ENCODE results near the gene LCE2D.

Gene LCE2D

GRCh38 chr1:152663098-152663497 is at the start of gene LCE2D:
Gene LCE2D, plus strand, starts transcription at chr1:152663380. Its CDS starts 726 bp downstream, at chr1:152664106.
- H3K9me3 ChIP-seq (ENCODE audit: control insufficient read depth, insufficient read depth, low read length): peaks cover 14% of the 10 kb centered on the region
- DNase-seq (ENCODE audit: low read depth, low spot score): no peak
- H3K4me3 ChIP-seq (ENCODE audit: low read length): no peak within 1 kb of the TSS
- no peaks in the 10 kb centered on the region for H3K27me3 ChIP-seq (ENCODE audit: control insufficient read depth, insufficient read depth, low read length)
- H3K4me1 ChIP-seq (ENCODE audit: control insufficient read depth, insufficient read depth, low read length): no peaks in the 10 kb centered on the region
- whole genome bisulfite sequencing (ENCODE audit: insufficient coverage, insufficient read length): no CpG with 5 or more reads among the region's 3 CpGs
- no peaks in the 10 kb centered on the region for H3K36me3 ChIP-seq (ENCODE audit: control insufficient read depth, insufficient read depth, low read length)
- no peak within 1 kb of the TSS for H3K27ac ChIP-seq (ENCODE audit: low read length)

- Histone ChIP-seq H3K4me1 (ENCODE audit: control insufficient read depth, insufficient read depth, low read length) (no peaks in the 10 kb centered on the region), H3K9me3 (ENCODE audit: control insufficient read depth, insufficient read depth, low read length) (no peaks in the 10 kb centered on the region), H3K4me3 (ENCODE audit: low read length) (no peak within 1 kb of the TSS), H3K27me3 (ENCODE audit: control insufficient read depth, insufficient read depth, low read length) (no peaks in the 10 kb centered on the region), H3K36me3 (ENCODE audit: control insufficient read depth, insufficient read depth, low read length) (no peaks in the 10 kb centered on the region), H3K27ac (ENCODE audit: low read length) (no peak within 1 kb of the TSS)
- no peak for DNase-seq (ENCODE audit: low read depth, low spot score)
- WGBS (ENCODE audit: insufficient coverage, insufficient read length): no CpG with 5 or more reads among the region's 1 CpG
These were observed 49.7 kb upstream of the LCE2D start, which contains the start of gene LCE3B for GRCh38 chr1:152613511-152613910. Gene LCE3B, plus strand, starts transcription at chr1:152613811. Its CDS starts 0 bp downstream, at chr1:152613811.

- no peak for DNase-seq (ENCODE audit: low read depth, low spot score)
- peaks cover 13% of the 10 kb centered on the region for H3K9me3 ChIP-seq (ENCODE audit: control insufficient read depth, insufficient read depth, low read length)
- no peaks in the 10 kb centered on the region for H3K36me3 ChIP-seq (ENCODE audit: control insufficient read depth, insufficient read depth, low read length)
- no peaks in the 10 kb centered on the region for H3K4me1 ChIP-seq (ENCODE audit: control insufficient read depth, insufficient read depth, low read length)
- no CpG with 5 or more reads among the region's 3 CpGs for WGBS (ENCODE audit: insufficient coverage, insufficient read length)
- no peak overlapping the region for H3K27ac ChIP-seq (ENCODE audit: low read length)
- no peaks in the 10 kb centered on the region for H3K27me3 ChIP-seq (ENCODE audit: control insufficient read depth, insufficient read depth, low read length)
- no peak overlapping the region for H3K4me3 ChIP-seq (ENCODE audit: low read length)
These were observed 41.2 kb upstream of the LCE2D start for GRCh38 chr1:152621993-152622392.

- H3K4me1 ChIP-seq (ENCODE audit: control insufficient read depth, insufficient read depth, low read length): no peaks in the 10 kb centered on the region
- no peaks in the 10 kb centered on the region for H3K27me3 ChIP-seq (ENCODE audit: control insufficient read depth, insufficient read depth, low read length)
- H3K27ac ChIP-seq (ENCODE audit: low read length): no peak within 1 kb of the TSS
- H3K36me3 ChIP-seq (ENCODE audit: control insufficient read depth, insufficient read depth, low read length): no peaks in the 10 kb centered on the region
- WGBS (ENCODE audit: insufficient coverage, insufficient read length): no CpG with 5 or more reads among the region's 10 CpGs
- H3K4me3 ChIP-seq (ENCODE audit: low read length): no peak within 1 kb of the TSS
- peaks cover 13% of the 10 kb centered on the region for H3K9me3 ChIP-seq (ENCODE audit: control insufficient read depth, insufficient read depth, low read length)
- DNase-seq (ENCODE audit: low read depth, low spot score): no peak
These were observed 40.4 kb upstream of the LCE2D start, which contains the start of gene LCE3A for GRCh38 chr1:152622803-152623202. Gene LCE3A, minus strand, starts transcription at chr1:152623103. Its CDS starts 0 bp downstream, at chr1:152623103.

GRCh38 chr1:152623203-152623844 is 39.9 kb upstream of the LCE2D start:
- H3K27me3 ChIP-seq (ENCODE audit: control insufficient read depth, insufficient read depth, low read length): no peaks in the 10 kb centered on the region
- peaks cover 15% of the 10 kb centered on the region for H3K9me3 ChIP-seq (ENCODE audit: control insufficient read depth, insufficient read depth, low read length)
- H3K27ac ChIP-seq (ENCODE audit: low read length): no peak overlapping the region
- H3K36me3 ChIP-seq (ENCODE audit: control insufficient read depth, insufficient read depth, low read length): no peaks in the 10 kb centered on the region
- no peak for DNase-seq (ENCODE audit: low read depth, low spot score)
- H3K4me1 ChIP-seq (ENCODE audit: control insufficient read depth, insufficient read depth, low read length): no peaks in the 10 kb centered on the region
- WGBS (ENCODE audit: insufficient coverage, insufficient read length): no CpG with 5 or more reads among the region's 29 CpGs
- H3K4me3 ChIP-seq (ENCODE audit: low read length): no peak overlapping the region

GRCh38 chr1:152626744-152627143 is 36.4 kb upstream of the LCE2D start:
- no peak overlapping the region for H3K4me3 ChIP-seq (ENCODE audit: low read length)
- WGBS (ENCODE audit: insufficient coverage, insufficient read length): no CpG with 5 or more reads among the region's 1 CpG
- peaks cover 26% of the 10 kb centered on the region for H3K9me3 ChIP-seq (ENCODE audit: control insufficient read depth, insufficient read depth, low read length)
- H3K36me3 ChIP-seq (ENCODE audit: control insufficient read depth, insufficient read depth, low read length): no peaks in the 10 kb centered on the region
- no peak for DNase-seq (ENCODE audit: low read depth, low spot score)
- no peaks in the 10 kb centered on the region for H3K27me3 ChIP-seq (ENCODE audit: control insufficient read depth, insufficient read depth, low read length)
- no peaks in the 10 kb centered on the region for H3K4me1 ChIP-seq (ENCODE audit: control insufficient read depth, insufficient read depth, low read length)
- no peak overlapping the region for H3K27ac ChIP-seq (ENCODE audit: low read length)

- no CpG with 5 or more reads among the region's 3 CpGs for WGBS (ENCODE audit: insufficient coverage, insufficient read length)
- Histone ChIP-seq H3K27me3 (ENCODE audit: control insufficient read depth, insufficient read depth, low read length) (no peaks in the 10 kb centered on the region), H3K4me3 (ENCODE audit: low read length) (no peak overlapping the region), H3K36me3 (ENCODE audit: control insufficient read depth, insufficient read depth, low read length) (no peaks in the 10 kb centered on the region), H3K27ac (ENCODE audit: low read length) (no peak overlapping the region), H3K9me3 (ENCODE audit: control insufficient read depth, insufficient read depth, low read length) (peaks cover 17% of the 10 kb centered on the region), H3K4me1 (ENCODE audit: control insufficient read depth, insufficient read depth, low read length) (no peaks in the 10 kb centered on the region)
- DNase-seq (ENCODE audit: low read depth, low spot score): no peak
These were observed 32.6 kb upstream of the LCE2D start for GRCh38 chr1:152630596-152630995.

- Histone ChIP-seq H3K9me3 (ENCODE audit: control insufficient read depth, insufficient read depth, low read length) (peaks cover 5% of the 10 kb centered on the region), H3K27me3 (ENCODE audit: control insufficient read depth, insufficient read depth, low read length) (no peaks in the 10 kb centered on the region), H3K36me3 (ENCODE audit: control insufficient read depth, insufficient read depth, low read length) (no peaks in the 10 kb centered on the region), H3K27ac (ENCODE audit: low read length) (no peak overlapping the region), H3K4me3 (ENCODE audit: low read length) (no peak overlapping the region), H3K4me1 (ENCODE audit: control insufficient read depth, insufficient read depth, low read length) (no peaks in the 10 kb centered on the region)
- no peak for DNase-seq (ENCODE audit: low read depth, low spot score)
- WGBS (ENCODE audit: insufficient coverage, insufficient read length): no CpG with 5 or more reads among the region's 1 CpG
These were observed 22.8 kb upstream of the LCE2D start for GRCh38 chr1:152640351-152640750.

- H3K9me3 ChIP-seq (ENCODE audit: control insufficient read depth, insufficient read depth, low read length): peaks cover 14% of the 10 kb centered on the region
- no peaks in the 10 kb centered on the region for H3K27me3 ChIP-seq (ENCODE audit: control insufficient read depth, insufficient read depth, low read length)
- DNase-seq (ENCODE audit: low read depth, low spot score): no peak
- no peak overlapping the region for H3K4me3 ChIP-seq (ENCODE audit: low read length)
- no peaks in the 10 kb centered on the region for H3K4me1 ChIP-seq (ENCODE audit: control insufficient read depth, insufficient read depth, low read length)
- H3K27ac ChIP-seq (ENCODE audit: low read length): no peak overlapping the region
- no peaks in the 10 kb centered on the region for H3K36me3 ChIP-seq (ENCODE audit: control insufficient read depth, insufficient read depth, low read length)
- no CpG with 5 or more reads among the region's 3 CpGs for WGBS (ENCODE audit: insufficient coverage, insufficient read length)
These were observed 19.2 kb upstream of the LCE2D start for GRCh38 chr1:152643945-152644344.

GRCh38 chr1:152645146-152645545 is 18.0 kb upstream of the LCE2D start:
- no peak for DNase-seq (ENCODE audit: low read depth, low spot score)
- no peak overlapping the region for H3K27ac ChIP-seq (ENCODE audit: low read length)
- no peak overlapping the region for H3K4me3 ChIP-seq (ENCODE audit: low read length)
- no peaks in the 10 kb centered on the region for H3K36me3 ChIP-seq (ENCODE audit: control insufficient read depth, insufficient read depth, low read length)
- H3K27me3 ChIP-seq (ENCODE audit: control insufficient read depth, insufficient read depth, low read length): no peaks in the 10 kb centered on the region
- WGBS (ENCODE audit: insufficient coverage, insufficient read length): no CpG with 5 or more reads among the region's 3 CpGs
- peaks cover 14% of the 10 kb centered on the region for H3K9me3 ChIP-seq (ENCODE audit: control insufficient read depth, insufficient read depth, low read length)
- no peaks in the 10 kb centered on the region for H3K4me1 ChIP-seq (ENCODE audit: control insufficient read depth, insufficient read depth, low read length)

GRCh38 chr1:152646656-152647055 is 16.5 kb upstream of the LCE2D start:
- peaks cover 12% of the 10 kb centered on the region for H3K9me3 ChIP-seq (ENCODE audit: control insufficient read depth, insufficient read depth, low read length)
- DNase-seq (ENCODE audit: low read depth, low spot score): no peak

More at GRCh38 chr1:152646656-152647055, 16.5 kb upstream of the LCE2D start:
- Histone ChIP-seq H3K4me1 (ENCODE audit: control insufficient read depth, insufficient read depth, low read length) (no peaks in the 10 kb centered on the region), H3K4me3 (ENCODE audit: low read length) (no peak overlapping the region), H3K27me3 (ENCODE audit: control insufficient read depth, insufficient read depth, low read length) (no peaks in the 10 kb centered on the region), H3K27ac (ENCODE audit: low read length) (no peak overlapping the region), H3K36me3 (ENCODE audit: control insufficient read depth, insufficient read depth, low read length) (no peaks in the 10 kb centered on the region)
